ENCODE data around the gene JAG2.

DNA sequence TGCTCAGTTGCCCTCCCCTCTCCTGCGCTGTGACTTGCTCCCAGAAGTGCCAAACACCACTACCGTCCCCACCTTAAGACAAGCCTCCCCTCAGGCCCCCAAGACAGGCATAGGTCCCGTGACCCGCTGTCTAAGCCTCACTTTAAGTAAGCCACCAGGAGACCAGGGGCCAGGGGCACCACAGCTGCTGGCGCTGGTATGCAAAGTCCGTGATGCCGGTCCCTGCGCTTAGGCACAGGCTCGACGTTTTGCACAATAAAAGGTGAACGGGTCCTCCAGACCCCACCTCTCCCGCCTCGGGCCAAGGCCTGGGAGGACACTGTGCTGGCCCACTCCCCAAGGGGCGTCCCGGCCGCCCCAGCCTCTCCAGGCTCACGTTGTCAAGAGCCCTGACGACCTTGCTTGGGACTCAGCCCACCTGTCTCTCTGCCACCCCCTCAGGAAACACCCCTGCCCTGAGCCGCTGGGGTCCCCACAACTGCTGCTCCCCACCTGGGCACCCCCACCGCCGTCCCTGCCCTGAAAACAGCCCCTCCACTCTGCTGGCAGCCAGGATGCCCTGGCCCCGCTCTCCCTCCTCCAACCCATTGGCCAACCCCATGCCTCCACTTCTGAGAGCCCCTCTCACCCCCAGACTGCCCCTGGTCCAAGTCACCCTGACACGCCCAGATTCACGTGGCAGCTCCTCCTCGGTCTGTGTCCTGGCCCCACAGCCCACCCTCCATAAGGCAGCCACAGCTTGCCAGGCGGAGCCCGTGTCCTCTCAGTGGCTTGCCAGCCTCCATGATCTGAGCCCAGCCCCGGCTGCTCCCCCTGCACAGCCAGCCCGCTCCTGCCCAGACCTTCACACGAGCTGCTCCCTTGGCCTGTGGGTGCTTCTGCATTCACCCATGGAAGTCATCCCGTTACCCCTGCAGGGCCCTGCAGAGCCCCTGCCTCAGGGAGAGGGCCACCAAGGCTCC is 11.9 kb downstream of the JAG2 start:
- TF ChIP-seq, protein P1, sequence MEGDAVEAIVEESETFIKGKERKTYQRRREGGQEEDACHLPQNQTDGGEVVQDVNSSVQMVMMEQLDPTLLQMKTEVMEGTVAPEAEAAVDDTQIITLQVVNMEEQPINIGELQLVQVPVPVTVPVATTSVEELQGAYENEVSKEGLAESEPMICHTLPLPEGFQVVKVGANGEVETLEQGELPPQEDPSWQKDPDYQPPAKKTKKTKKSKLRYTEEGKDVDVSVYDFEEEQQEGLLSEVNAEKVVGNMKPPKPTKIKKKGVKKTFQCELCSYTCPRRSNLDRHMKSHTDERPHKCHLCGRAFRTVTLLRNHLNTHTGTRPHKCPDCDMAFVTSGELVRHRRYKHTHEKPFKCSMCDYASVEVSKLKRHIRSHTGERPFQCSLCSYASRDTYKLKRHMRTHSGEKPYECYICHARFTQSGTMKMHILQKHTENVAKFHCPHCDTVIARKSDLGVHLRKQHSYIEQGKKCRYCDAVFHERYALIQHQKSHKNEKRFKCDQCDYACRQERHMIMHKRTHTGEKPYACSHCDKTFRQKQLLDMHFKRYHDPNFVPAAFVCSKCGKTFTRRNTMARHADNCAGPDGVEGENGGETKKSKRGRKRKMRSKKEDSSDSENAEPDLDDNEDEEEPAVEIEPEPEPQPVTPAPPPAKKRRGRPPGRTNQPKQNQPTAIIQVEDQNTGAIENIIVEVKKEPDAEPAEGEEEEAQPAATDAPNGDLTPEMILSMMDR (IDR thresholded peaks at IDR 0.05; ENCODE audit: insufficient read depth, low read length, poor library complexity, severe bottlenecking): no peak
- no peak for TF ChIP-seq EZH2phosphoT487 (conservative IDR thresholded peaks at IDR 0.05; ENCODE audit: low read length)
